Natural killer cell treated with Interleukin-12 subunit alpha and Interleukin-12 subunit beta and Interleukin-15 and Interleukin-18, amount 100 ng/mL, for 72 hours (primary cell): ENCODE data around the gene VAMP2. TPM values are rescaled to one million over a fixed set of nuclear protein-coding genes. Genes with fewer than 3 reads are reported as not detected.
A peak's percentile ranks its signal among the peaks of the same experiment; 100 is the strongest.
"Not testable (repeated sequence)": the region's sequence is repeated elsewhere in the genome, so short reads cannot be mapped to it uniquely, and the experiment has no call there.

ENCODE experiments used
- ATAC-seq, 2 donors: fragments of 150-1000 bp; cut with Tn5 transposase in 1 of 2; sonication (Bioruptor Pico), chemical (Tn5 transposase) in 1 of 2; 2 replicates each; pipeline ENCODE4 v1.10.0; 2021
- DNase-seq: peaks from one replicate; pipeline ENCODE4 v3.0.0; 2022; ENCODE audit warnings: low spot score
- H3K27ac Mint-ChIP-seq, 2 donors: 1 replicate in 1 of 2; 2 replicates in 1 of 2; pipeline ENCODE4 v1.8.0; 2022; ENCODE audit warnings: mixed read lengths in 2 of 2, mild to moderate bottlenecking in 1 of 2, moderate library complexity in 1 of 2
- H3K27me3 Mint-ChIP-seq, 2 donors: 1 replicate in 1 of 2; 2 replicates in 1 of 2; pipeline ENCODE4 v1.8.0; 2022; ENCODE audit warnings: mixed read lengths in 2 of 2
- H3K36me3 Mint-ChIP-seq: one replicate; pipeline ENCODE4 v1.8.0; 2022; ENCODE audit warnings: mixed read lengths
- H3K4me1 Mint-ChIP-seq, 2 donors: 1 replicate in 1 of 2; 2 replicates in 1 of 2; pipeline ENCODE4 v1.8.0; 2022; ENCODE audit warnings: low read depth in 2 of 2, mixed read lengths in 2 of 2, mild to moderate bottlenecking in 1 of 2
- H3K4me3 Mint-ChIP-seq: one replicate; pipeline ENCODE4 v1.8.0; 2022; ENCODE audit warnings: mixed read lengths
- H3K9me3 Mint-ChIP-seq: 2 replicates; pipeline ENCODE4 v1.8.0; 2022; ENCODE audit warnings: mixed read lengths
- total RNA-seq, 2 donors: library from RNA; stranded (reverse); gene quantifications; one replicate each; pipeline ENCODE4 v1.2.3, GENCODE V29; 2022

The VAMP2 gene
- total RNA-seq, 2 donors from 2014 or later = 54.6 to 73.0 TPM

DNA sequence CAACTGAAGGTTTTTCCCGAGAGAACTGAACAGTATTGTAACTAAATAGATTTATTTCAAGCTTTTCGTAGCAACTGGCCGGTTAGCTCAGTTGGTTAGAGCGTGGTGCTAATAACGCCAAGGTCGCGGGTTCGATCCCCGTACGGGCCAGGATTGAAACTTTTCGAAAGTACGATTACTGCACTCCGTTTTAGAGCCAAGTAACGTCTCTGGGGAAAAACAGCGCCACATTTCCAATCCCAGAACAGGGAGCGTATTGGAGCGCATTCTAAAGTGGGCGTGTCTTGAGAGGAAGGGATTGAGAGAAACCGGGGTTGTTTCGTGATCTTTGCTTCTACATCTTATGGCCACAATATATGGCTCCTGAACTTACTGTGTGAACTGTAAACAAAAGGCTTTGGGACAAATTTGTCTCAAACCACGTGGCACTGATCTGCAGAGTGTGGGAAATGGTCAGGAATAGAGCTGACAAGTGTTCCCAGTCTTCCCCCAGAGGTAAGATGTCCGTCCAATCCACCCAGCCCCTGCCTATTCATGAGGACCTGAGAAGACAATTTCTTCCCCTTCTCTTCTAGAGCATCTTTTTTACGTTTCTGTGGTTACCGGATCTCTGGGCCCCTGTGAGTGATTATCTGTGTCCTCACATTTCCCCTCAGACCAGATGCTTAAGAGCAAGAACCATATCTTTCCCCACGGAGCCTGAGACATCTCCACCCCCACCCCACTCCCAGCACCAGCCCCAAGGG, 24.9 kb upstream of the VAMP2 start:
- DNase-seq (peak; percentile 92), ATAC-seq (peak; percentile 63 to 72)
- Mint-ChIP-seq H3K27me3 (no peaks in the 10 kb centered on the region), H3K9me3 (no peaks in the 10 kb centered on the region), H3K27ac (no peak overlapping the region), H3K36me3 (no peaks in the 10 kb centered on the region), H3K4me1 (peaks cover 14 to 19% of the 10 kb centered on the region in 2 donors), H3K4me3 (no peak overlapping the region)

DNA sequence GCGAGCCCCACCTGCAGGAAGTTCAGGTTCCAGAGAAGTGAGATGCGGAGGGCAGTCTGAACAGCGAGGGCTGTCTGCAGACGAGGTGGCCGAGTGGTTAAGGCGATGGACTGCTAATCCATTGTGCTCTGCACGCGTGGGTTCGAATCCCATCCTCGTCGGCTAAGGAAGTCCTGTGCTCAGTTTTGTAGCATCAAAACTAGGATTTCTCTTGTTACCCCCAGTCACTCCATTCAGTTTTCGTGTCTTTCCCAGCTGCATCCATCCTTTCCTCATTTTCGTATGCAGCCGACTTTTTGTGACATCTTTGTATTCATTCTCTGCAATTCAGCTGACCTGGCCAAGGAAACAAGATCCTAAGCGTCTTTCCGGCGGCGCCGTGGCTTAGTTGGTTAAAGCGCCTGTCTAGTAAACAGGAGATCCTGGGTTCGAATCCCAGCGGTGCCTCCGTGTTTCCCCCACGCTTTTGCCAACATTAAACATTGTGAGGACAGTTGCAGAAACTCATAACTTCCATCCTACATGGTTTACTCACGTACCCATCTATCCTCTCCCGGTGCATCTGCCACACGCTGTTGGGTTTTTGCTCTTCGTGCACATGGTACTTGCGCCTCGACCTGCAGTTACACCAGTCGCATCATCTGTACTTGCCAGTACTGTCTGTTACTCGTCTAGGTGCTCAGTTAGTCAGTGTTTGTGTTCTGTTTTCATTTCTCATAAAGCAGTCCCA, 24.2 kb upstream of the VAMP2 start:
- DNase-seq (peak; percentile 94), ATAC-seq (peak; percentile 58 to 69)
- no peaks in the 10 kb centered on the region for H3K36me3 Mint-ChIP-seq
- H3K4me1 Mint-ChIP-seq = peaks cover 14 to 19% of the 10 kb centered on the region in 2 donors
- no peaks in the 10 kb centered on the region for H3K9me3 Mint-ChIP-seq
- H3K27ac Mint-ChIP-seq = no peak overlapping the region
- no peaks in the 10 kb centered on the region for H3K27me3 Mint-ChIP-seq
- H3K4me3 Mint-ChIP-seq = no peak overlapping the region

DNA sequence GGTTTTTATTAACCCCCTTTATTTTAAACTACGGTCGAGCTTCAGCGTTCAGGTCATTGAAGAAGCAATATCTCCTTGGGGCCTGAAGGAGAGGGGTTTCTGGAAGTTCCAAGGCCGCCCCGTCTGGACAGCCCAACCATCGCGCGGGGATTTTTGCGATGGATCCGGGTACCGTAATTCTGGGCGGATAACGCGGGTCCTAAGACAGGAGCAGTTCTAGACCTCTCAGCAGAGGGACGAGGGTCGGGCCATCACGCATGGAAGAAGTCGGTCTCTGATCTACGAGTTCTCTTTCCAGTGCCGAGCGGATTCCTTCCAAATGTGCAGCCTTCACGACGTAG, 23.7 kb upstream of the VAMP2 start:
- DNase-seq (no peak), ATAC-seq (no peak)
- Mint-ChIP-seq H3K4me1 (peaks cover 14 to 19% of the 10 kb centered on the region in 2 donors), H3K9me3 (no peaks in the 10 kb centered on the region), H3K27me3 (no peaks in the 10 kb centered on the region), H3K4me3 (no peak overlapping the region), H3K36me3 (no peaks in the 10 kb centered on the region), H3K27ac (no peak overlapping the region)

DNA sequence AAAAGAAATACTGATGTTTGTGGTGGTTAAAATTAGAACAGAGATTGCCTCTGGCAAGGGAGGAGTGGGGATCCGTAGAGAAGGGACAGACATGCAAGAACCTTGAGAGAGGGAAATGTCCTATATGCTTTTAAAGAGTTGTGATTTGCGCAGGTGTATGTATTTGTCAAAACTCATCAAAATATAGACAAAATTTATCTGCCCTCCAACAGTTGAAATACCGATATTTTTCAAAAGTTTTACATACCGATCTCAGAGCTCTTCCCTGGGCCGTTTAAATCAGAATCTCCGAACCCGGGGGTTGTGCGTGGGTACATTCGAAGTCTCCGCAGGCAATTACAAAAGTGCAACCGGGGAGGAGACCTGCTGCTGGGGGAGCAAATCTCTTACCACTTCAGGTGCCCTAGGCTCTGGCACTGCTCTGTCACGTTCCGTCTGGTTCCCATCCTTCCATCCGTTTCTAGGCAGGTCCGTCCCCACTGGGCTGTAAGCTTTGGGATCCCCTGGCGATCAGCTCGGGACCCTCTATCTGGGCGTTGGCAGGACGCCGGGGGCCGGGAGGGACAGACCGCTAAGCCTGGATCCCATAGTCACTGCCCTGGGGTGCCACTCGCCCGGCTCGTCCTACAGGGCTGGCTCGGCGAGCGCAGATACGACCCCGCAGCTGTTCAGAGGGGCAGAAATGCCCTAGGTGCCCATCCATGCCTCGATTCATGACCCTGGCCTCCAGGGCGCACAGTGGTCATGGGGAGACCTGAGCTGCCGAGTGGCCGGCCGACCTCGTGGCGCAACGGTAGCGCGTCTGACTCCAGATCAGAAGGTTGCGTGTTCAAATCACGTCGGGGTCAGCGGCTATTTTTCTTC, 23.1 kb upstream of the VAMP2 start:
- ATAC-seq = peak; percentile 29 to 46
- Mint-ChIP-seq H3K4me3 (no peak overlapping the region), H3K27ac (no peak overlapping the region), H3K4me1 (peaks cover 11 to 20% of the 10 kb centered on the region in 2 donors), H3K9me3 (no peaks in the 10 kb centered on the region), H3K36me3 (no peaks in the 10 kb centered on the region), H3K27me3 (no peaks in the 10 kb centered on the region)
- DNase-seq = peak; percentile 90

DNA sequence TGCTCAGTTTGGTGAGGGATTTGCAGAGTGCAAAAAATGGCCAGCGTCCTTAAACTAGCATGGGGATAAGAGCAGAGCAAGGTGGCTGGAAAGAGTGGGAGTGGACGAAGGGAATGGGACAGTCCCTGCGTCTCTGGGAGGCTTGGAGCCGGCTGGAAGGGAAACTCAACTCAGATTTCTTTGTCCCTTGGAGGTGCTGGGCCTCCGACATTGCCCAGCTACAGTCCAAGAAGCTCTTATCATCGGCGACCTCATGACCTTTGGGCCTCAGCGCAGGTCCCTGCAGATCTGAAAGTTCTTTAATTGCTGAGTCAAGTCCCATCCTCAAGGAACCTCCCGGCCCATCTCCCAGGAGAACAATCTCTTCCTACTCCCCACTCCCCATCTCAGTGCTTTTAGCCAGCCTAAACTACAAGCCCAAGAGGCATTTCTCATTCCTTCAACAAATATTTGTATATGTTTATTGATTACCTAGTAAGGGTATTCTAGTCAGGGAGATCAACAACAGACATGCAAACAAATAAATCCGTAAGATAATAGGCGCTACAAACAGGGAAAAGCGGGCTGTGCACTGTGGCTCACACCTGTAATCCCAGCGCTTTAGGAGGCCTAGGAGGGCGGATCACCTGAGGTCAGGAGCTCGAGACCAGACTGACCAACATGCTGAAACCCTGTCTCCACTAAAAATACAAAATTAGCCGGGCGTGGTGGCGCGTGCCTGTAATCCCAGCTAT, 14.4 kb upstream of the VAMP2 start:
- peak overlapping the region; percentile 91 to 100 for H3K27ac Mint-ChIP-seq
- DNase-seq (no peak), ATAC-seq (no peak)
- H3K9me3 Mint-ChIP-seq = no peaks in the 10 kb centered on the region
- H3K4me1 Mint-ChIP-seq = peaks cover 35 to 45% of the 10 kb centered on the region in 2 donors
- H3K36me3 Mint-ChIP-seq = no peaks in the 10 kb centered on the region
- no peaks in the 10 kb centered on the region for H3K27me3 Mint-ChIP-seq
- peak overlapping the region; percentile 96 for H3K4me3 Mint-ChIP-seq

DNA sequence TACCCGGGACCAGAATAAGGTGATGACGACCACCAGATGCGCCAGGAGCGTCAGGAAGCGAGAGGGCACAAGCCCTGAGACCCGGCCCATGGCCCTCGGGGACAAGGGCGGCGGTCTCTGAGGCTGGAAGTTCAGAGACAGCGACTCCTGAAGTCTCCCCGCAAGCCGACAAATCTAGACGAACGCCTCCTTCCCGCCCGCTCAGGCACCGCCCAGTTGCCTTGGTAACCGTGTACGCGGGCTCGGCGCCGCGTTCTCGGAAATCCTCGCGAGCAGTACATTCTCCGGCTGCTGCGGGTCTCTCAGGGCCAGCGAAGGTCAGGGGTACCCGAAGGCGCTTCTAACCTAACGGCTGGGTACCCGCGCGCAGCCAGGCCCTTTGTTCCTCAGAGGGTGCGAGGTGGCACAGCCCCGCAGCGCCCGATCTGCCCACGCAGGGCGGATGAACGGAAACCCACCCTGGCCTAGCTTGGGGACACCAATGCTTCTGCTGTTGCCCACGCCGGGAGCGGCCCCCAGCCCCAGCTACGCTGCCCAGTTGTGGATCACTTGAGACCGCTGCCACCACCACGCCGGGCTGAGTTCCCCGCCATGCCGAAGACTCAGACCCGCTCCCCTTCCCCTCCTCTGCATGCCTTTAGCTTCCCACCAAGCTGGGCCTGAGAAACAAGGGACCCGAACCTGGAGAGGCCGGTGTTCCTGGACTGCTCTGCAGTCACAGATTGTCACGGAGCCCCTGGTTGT, 13.6 kb upstream of the VAMP2 start, which contains the start of gene TMEM107:
TSS of gene TMEM107 (minus strand) at position 184 of the 744 bp plus-strand sequence. CDS start at position 90, 94 bp downstream.
- no peaks in the 10 kb centered on the region for H3K36me3 Mint-ChIP-seq
- DNase-seq (peak; percentile 90), ATAC-seq (peak; percentile 59 to 62)
- peak within 1 kb of the TSS; percentile 91 to 100 for H3K27ac Mint-ChIP-seq
- no peaks in the 10 kb centered on the region for H3K9me3 Mint-ChIP-seq
- H3K4me3 Mint-ChIP-seq = peak within 1 kb of the TSS; percentile 96
- peaks cover 39 to 45% of the 10 kb centered on the region in 2 donors for H3K4me1 Mint-ChIP-seq
- H3K27me3 Mint-ChIP-seq = no peaks in the 10 kb centered on the region

DNA sequence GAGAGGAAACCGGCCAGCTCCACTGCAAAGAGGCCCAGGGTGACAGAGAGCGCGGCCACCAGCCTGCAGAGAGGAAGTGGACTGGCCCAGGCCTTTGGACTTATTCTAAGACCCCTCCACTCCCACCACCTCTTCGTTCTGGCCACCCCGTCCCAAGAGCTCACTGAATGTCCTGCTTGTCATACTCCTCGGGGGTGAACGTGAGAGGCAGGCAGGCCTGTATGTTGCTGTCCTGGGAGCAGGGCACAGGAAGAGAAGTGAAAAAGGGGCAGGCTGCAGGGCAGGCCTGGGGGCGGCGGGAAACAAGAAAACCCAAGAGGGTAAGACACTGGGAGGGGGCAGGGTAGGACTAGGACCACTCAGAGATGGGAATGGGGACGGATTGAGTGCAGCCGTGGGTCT, 13.0 kb upstream of the VAMP2 start:
- Mint-ChIP-seq H3K27ac (peak overlapping the region; percentile 91 to 100), H3K4me3 (peak overlapping the region; percentile 96), H3K27me3 (no peaks in the 10 kb centered on the region), H3K4me1 (peaks cover 40 to 41% of the 10 kb centered on the region in 2 donors), H3K36me3 (no peaks in the 10 kb centered on the region), H3K9me3 (no peaks in the 10 kb centered on the region)
- DNase-seq = no peak
- no peak for ATAC-seq

DNA sequence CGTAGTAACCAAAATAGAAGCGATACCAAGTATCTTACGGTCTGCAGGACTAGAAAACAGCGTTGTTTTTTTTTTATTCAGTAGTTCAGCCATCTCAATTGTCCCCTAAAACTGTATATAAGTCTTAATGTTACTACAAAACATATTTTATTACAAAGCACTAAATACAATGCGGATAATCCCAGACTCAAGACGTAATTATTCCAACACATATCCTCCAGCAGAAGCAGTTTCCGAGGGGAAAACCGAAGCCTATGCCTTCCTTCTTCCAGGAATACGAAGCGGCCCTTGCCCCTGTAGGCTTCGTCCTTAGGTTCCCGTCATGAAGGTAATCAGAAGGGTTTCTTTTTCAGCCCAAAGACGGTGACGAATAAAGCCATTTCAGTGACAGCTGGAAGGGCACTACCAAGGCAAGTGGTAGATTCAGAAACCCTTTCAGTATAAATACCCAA, 11.1 kb upstream of the VAMP2 start:
- no peak for ATAC-seq
- Mint-ChIP-seq H3K4me1 (peaks cover 40% of the 10 kb centered on the region in 2 donors), H3K4me3 (peak overlapping the region; percentile 80), H3K27ac (peak overlapping the region; percentile 97 to 100), H3K27me3 (no peaks in the 10 kb centered on the region), H3K36me3 (no peaks in the 10 kb centered on the region), H3K9me3 (no peaks in the 10 kb centered on the region)
- no peak for DNase-seq

DNA sequence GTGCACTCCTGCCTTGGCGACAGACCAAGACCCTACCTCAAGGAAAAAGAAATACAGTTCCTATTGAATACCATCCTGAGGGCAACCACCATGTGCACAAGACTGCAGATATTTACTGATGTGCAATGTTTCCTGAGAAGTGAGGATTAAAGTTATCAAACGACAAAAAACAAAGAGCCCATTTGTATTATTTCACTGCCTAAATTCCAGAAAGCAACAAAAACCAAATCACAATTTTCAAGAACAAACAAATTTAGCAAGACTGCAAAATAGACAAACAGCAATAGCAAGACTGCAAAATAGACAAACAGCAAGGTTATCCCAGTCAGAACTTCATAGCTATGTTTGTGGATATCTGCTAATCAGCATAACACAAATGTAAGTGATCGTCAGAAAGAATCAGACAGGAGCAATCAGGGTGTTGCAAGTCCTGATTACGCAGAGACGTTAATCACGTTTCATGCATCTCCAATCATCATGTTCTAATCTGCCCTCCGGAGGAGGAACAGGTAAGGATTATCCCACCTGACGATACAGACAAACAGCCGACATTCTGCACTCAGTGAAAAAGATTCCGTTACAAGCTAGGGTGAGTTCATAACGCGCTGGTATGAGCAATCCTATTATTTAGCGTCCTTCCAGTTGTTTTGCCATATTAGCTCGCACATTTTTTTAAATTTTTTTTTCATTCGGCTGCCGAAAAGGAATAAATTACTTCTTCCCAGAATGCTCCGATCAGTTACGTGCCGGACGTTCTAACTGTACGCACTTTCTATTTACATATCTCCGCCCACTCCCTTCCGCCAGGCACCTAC, 10.5 kb upstream of the VAMP2 start:
- Mint-ChIP-seq H3K4me1 (peaks cover 40 to 43% of the 10 kb centered on the region in 2 donors), H3K4me3 (peak overlapping the region; percentile 80), H3K27me3 (no peaks in the 10 kb centered on the region), H3K36me3 (no peaks in the 10 kb centered on the region), H3K9me3 (no peaks in the 10 kb centered on the region), H3K27ac (peak overlapping the region; percentile 97 to 100)
- peak; percentile 81 to 83 for ATAC-seq
- DNase-seq = peak; percentile 88

DNA sequence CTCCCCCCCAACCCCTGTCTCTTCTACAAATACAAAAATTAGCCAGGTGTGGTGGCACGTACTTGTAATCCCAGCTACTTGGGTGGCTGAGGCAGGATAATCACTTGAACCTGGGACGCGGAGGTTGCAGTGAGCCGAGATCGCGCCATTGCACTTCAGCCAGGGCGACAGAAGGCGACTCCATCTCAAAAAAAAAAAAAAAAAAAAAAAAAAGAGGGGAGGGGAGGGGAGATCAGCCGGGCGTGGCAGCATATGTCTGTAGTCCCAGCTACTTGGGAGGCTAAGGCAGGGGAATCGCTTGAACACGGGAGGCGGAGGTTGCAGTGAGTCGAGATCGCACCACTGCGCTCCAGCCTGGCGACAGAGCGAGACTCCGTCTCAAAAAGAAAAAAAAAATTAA, 7.4 kb upstream of the VAMP2 start:
- not testable (repeated sequence) for H3K9me3 Mint-ChIP-seq, H3K27me3 Mint-ChIP-seq, H3K27ac Mint-ChIP-seq, H3K4me3 Mint-ChIP-seq, H3K36me3 Mint-ChIP-seq, DNase-seq, ATAC-seq
- H3K4me1 Mint-ChIP-seq = peaks cover 21 to 28% of the 10 kb centered on the region in 2 donors

DNA sequence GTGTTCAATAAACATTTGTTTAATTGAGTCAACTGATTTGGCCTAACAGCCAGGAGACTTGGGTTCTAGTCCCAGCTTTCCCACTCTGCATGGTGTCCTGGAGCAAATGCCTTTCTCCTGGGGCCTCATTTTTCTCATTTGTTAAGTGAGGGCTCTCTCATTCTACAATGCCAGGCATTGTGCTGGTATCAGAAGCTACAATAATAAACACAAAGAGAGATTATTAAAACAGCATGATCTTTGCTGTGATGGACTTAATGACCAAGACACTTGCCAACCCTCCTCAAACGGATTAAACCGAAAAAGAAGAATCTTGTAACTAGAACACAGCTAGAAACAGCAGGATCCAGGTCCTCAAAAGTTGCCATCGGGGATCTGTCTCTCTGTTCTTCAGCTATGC, 4.8 kb upstream of the VAMP2 start:
- Mint-ChIP-seq H3K27me3 (no peaks in the 10 kb centered on the region), H3K9me3 (no peaks in the 10 kb centered on the region), H3K4me1 (peaks cover 21 to 30% of the 10 kb centered on the region in 2 donors), H3K4me3 (no peak overlapping the region), H3K36me3 (no peaks in the 10 kb centered on the region), H3K27ac (no peak overlapping the region)
- ATAC-seq = no peak
- DNase-seq = no peak

DNA sequence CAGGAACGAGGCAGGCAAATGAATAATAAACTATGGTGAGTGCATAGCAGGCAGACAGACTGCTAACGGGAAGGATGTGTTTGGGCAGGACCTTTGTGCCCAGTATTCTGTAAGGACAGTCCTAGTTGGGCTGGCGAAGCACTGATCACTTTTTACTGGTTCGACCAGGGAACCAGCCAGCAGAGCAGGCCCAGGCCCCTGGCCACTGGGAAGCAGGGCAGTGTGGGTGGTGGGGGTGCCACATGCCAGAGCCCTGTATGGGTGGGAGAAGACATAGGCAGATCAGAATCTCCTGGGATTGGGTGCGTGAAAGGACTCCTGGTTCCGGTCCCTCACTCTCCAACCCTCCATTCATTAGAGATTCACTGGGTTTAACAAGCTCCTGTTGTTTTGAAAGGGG, 4.0 kb upstream of the VAMP2 start:
- Mint-ChIP-seq H3K27me3 (no peaks in the 10 kb centered on the region), H3K9me3 (no peaks in the 10 kb centered on the region), H3K4me3 (no peak overlapping the region), H3K36me3 (no peaks in the 10 kb centered on the region), H3K27ac (no peak overlapping the region), H3K4me1 (peaks cover 22 to 30% of the 10 kb centered on the region in 2 donors)
- ATAC-seq (no peak), DNase-seq (no peak)
